ENCODE results near the gene FAM131C.
"Not testable (repeated sequence)": the region's sequence is repeated elsewhere in the genome, so short reads cannot be mapped to it uniquely, and the experiment has no call there.

Gene FAM131C

GRCh38 chr1:16041200-16041599, 32.3 kb downstream of the FAM131C start:
- H3K4me3 ChIP-seq (ENCODE audit: low read depth in 1 of 2, low read length in 2 of 2), result no peak overlapping the region
- no peak overlapping the region for H3K27ac ChIP-seq (ENCODE audit: low read depth, low read length)
- no peaks in the 10 kb centered on the region for H3K27me3 ChIP-seq (ENCODE audit: control insufficient read depth in 1 of 2, insufficient read depth in 2 of 2, low read length in 2 of 2)
- H3K9me3 ChIP-seq (ENCODE audit: low read length), result no peaks in the 10 kb centered on the region
- no peak overlapping the region for H3K9ac ChIP-seq (ENCODE audit: low read length)
- H3K36me3 ChIP-seq (ENCODE audit: insufficient read depth, low read length), result no peaks in the 10 kb centered on the region
- H3K4me1 ChIP-seq (ENCODE audit: insufficient read depth, low read length), result no peaks in the 10 kb centered on the region

- not testable (repeated sequence) for H3K4me3 ChIP-seq (ENCODE audit: low read depth in 1 of 2, low read length in 2 of 2); H3K9me3 ChIP-seq (ENCODE audit: low read length); H3K4me1 ChIP-seq (ENCODE audit: insufficient read depth, low read length); H3K36me3 ChIP-seq (ENCODE audit: insufficient read depth, low read length); H3K27me3 ChIP-seq (ENCODE audit: control insufficient read depth in 1 of 2, insufficient read depth in 2 of 2, low read length in 2 of 2); H3K27ac ChIP-seq (ENCODE audit: low read depth, low read length); H3K9ac ChIP-seq (ENCODE audit: low read length)
Observed at GRCh38 chr1:16039871-16040270, 33.6 kb downstream of the FAM131C start.

GRCh38 chr1:16038620-16038912, 34.9 kb downstream of the FAM131C start:
- no peak overlapping the region for H3K4me3 ChIP-seq (ENCODE audit: low read depth in 1 of 2, low read length in 2 of 2)
- H3K4me1 ChIP-seq (ENCODE audit: insufficient read depth, low read length), result no peaks in the 10 kb centered on the region
- H3K27ac ChIP-seq (ENCODE audit: low read depth, low read length), result no peak overlapping the region
- H3K36me3 ChIP-seq (ENCODE audit: insufficient read depth, low read length), result no peaks in the 10 kb centered on the region
- H3K9ac ChIP-seq (ENCODE audit: low read length), result no peak overlapping the region
- no peaks in the 10 kb centered on the region for H3K9me3 ChIP-seq (ENCODE audit: low read length)
- no peaks in the 10 kb centered on the region for H3K27me3 ChIP-seq (ENCODE audit: control insufficient read depth in 1 of 2, insufficient read depth in 2 of 2, low read length in 2 of 2)

- not testable (repeated sequence) for H3K9me3 ChIP-seq (ENCODE audit: low read length); H3K27ac ChIP-seq (ENCODE audit: low read depth, low read length); H3K36me3 ChIP-seq (ENCODE audit: insufficient read depth, low read length); H3K27me3 ChIP-seq (ENCODE audit: control insufficient read depth in 1 of 2, insufficient read depth in 2 of 2, low read length in 2 of 2); H3K4me3 ChIP-seq (ENCODE audit: low read depth in 1 of 2, low read length in 2 of 2); H3K9ac ChIP-seq (ENCODE audit: low read length); H3K4me1 ChIP-seq (ENCODE audit: insufficient read depth, low read length)
Observed at GRCh38 chr1:16036461-16036860, 37.0 kb downstream of the FAM131C start.

GRCh38 chr1:16033103-16033632, 40.3 kb downstream of the FAM131C start:
- H3K4me3 ChIP-seq (ENCODE audit: low read depth in 1 of 2, low read length in 2 of 2); H3K36me3 ChIP-seq (ENCODE audit: insufficient read depth, low read length); H3K9ac ChIP-seq (ENCODE audit: low read length); H3K4me1 ChIP-seq (ENCODE audit: insufficient read depth, low read length); H3K9me3 ChIP-seq (ENCODE audit: low read length); H3K27ac ChIP-seq (ENCODE audit: low read depth, low read length); H3K27me3 ChIP-seq (ENCODE audit: control insufficient read depth in 1 of 2, insufficient read depth in 2 of 2, low read length in 2 of 2): not testable (repeated sequence)

- no peak overlapping the region for H3K9ac ChIP-seq (ENCODE audit: low read length)
- H3K9me3 ChIP-seq (ENCODE audit: low read length), result no peaks in the 10 kb centered on the region
- H3K27me3 ChIP-seq (ENCODE audit: control insufficient read depth in 1 of 2, insufficient read depth in 2 of 2, low read length in 2 of 2), result no peaks in the 10 kb centered on the region
- H3K4me3 ChIP-seq (ENCODE audit: low read depth in 1 of 2, low read length in 2 of 2), result no peak overlapping the region
- no peak overlapping the region for H3K27ac ChIP-seq (ENCODE audit: low read depth, low read length)
- no peaks in the 10 kb centered on the region for H3K36me3 ChIP-seq (ENCODE audit: insufficient read depth, low read length)
- H3K4me1 ChIP-seq (ENCODE audit: insufficient read depth, low read length), result peaks cover 8% of the 10 kb centered on the region
Observed at GRCh38 chr1:16032388-16033102, 40.9 kb downstream of the FAM131C start.

GRCh38 chr1:16031551-16031950, 41.9 kb downstream of the FAM131C start:
- H3K9ac ChIP-seq (ENCODE audit: low read length), result no peak overlapping the region

GRCh38 chr1:16029288-16029687, 44.2 kb downstream of the FAM131C start:
- Histone ChIP-seq H3K4me3 (ENCODE audit: low read depth in 1 of 2, low read length in 2 of 2) (no peak overlapping the region), H3K36me3 (ENCODE audit: insufficient read depth, low read length) (no peaks in the 10 kb centered on the region), H3K27ac (ENCODE audit: low read depth, low read length) (no peak overlapping the region), H3K4me1 (ENCODE audit: insufficient read depth, low read length) (peaks cover 14% of the 10 kb centered on the region), H3K9me3 (ENCODE audit: low read length) (no peaks in the 10 kb centered on the region), H3K27me3 (ENCODE audit: control insufficient read depth in 1 of 2, insufficient read depth in 2 of 2, low read length in 2 of 2) (no peaks in the 10 kb centered on the region), H3K9ac (ENCODE audit: low read length) (no peak overlapping the region)

More at GRCh38 chr1:16031551-16031950, 41.9 kb downstream of the FAM131C start:
- Histone ChIP-seq H3K9me3 (ENCODE audit: low read length) (no peaks in the 10 kb centered on the region), H3K27me3 (ENCODE audit: control insufficient read depth in 1 of 2, insufficient read depth in 2 of 2, low read length in 2 of 2) (no peaks in the 10 kb centered on the region), H3K4me3 (ENCODE audit: low read depth in 1 of 2, low read length in 2 of 2) (no peak overlapping the region), H3K36me3 (ENCODE audit: insufficient read depth, low read length) (no peaks in the 10 kb centered on the region), H3K27ac (ENCODE audit: low read depth, low read length) (no peak overlapping the region), H3K4me1 (ENCODE audit: insufficient read depth, low read length) (peaks cover 14% of the 10 kb centered on the region)

GRCh38 chr1:16029003-16029268, 44.5 kb downstream of the FAM131C start:
- H3K4me3 ChIP-seq (ENCODE audit: low read depth in 1 of 2, low read length in 2 of 2); H3K9me3 ChIP-seq (ENCODE audit: low read length); H3K27ac ChIP-seq (ENCODE audit: low read depth, low read length); H3K27me3 ChIP-seq (ENCODE audit: control insufficient read depth in 1 of 2, insufficient read depth in 2 of 2, low read length in 2 of 2); H3K36me3 ChIP-seq (ENCODE audit: insufficient read depth, low read length); H3K9ac ChIP-seq (ENCODE audit: low read length): not testable (repeated sequence)
- peaks cover 14% of the 10 kb centered on the region for H3K4me1 ChIP-seq (ENCODE audit: insufficient read depth, low read length)

- Histone ChIP-seq H3K9me3 (ENCODE audit: low read length) (no peaks in the 10 kb centered on the region), H3K36me3 (ENCODE audit: insufficient read depth, low read length) (no peaks in the 10 kb centered on the region), H3K27ac (ENCODE audit: low read depth, low read length) (no peak overlapping the region), H3K27me3 (ENCODE audit: control insufficient read depth in 1 of 2, insufficient read depth in 2 of 2, low read length in 2 of 2) (no peaks in the 10 kb centered on the region), H3K4me1 (ENCODE audit: insufficient read depth, low read length) (peaks cover 14% of the 10 kb centered on the region), H3K4me3 (ENCODE audit: low read depth in 1 of 2, low read length in 2 of 2) (no peak overlapping the region), H3K9ac (ENCODE audit: low read length) (no peak overlapping the region)
Observed at GRCh38 chr1:16028237-16029002, 45.0 kb downstream of the FAM131C start.

- Histone ChIP-seq H3K27ac (ENCODE audit: low read depth, low read length) (peak overlapping the region; percentile 14), H3K36me3 (ENCODE audit: insufficient read depth, low read length) (no peaks in the 10 kb centered on the region), H3K9me3 (ENCODE audit: low read length) (no peaks in the 10 kb centered on the region), H3K27me3 (ENCODE audit: control insufficient read depth in 1 of 2, insufficient read depth in 2 of 2, low read length in 2 of 2) (no peaks in the 10 kb centered on the region), H3K4me1 (ENCODE audit: insufficient read depth, low read length) (peaks cover 10% of the 10 kb centered on the region), H3K9ac (ENCODE audit: low read length) (no peak overlapping the region), H3K4me3 (ENCODE audit: low read depth in 1 of 2, low read length in 2 of 2) (peak overlapping the region; percentile 20 to 43)
Observed at GRCh38 chr1:16026723-16027484, 46.5 kb downstream of the FAM131C start.

Measured in muscle layer of colon (tissue), 2 donors.